ACC112 (cell line): ENCODE data around the gene CXADR.

ENCODE experiments used
- H2AFZ ChIP-seq: fragments of 200-600 bp; sonication (generic); one replicate; pipeline ENCODE4 v1.6.0; 2017; ENCODE audit warnings: antibody characterized with exemption, low read length; ENCODE audit not compliant: unreplicated experiment
- H3K27ac ChIP-seq: fragments of 200-600 bp; sonication (generic); 2 replicates; pipeline ENCODE4 v1.5.1; 2014; ENCODE audit warnings: low read depth, mild to moderate bottlenecking, antibody characterized with exemption, low read length, moderate library complexity
- H3K27me3 ChIP-seq: fragments of 200-600 bp; sonication (generic); 2 replicates; pipeline ENCODE4 v1.6.1; 2014; ENCODE audit warnings: mild to moderate bottlenecking, antibody characterized with exemption, low read length, moderate library complexity, mixed read lengths; ENCODE audit not compliant: insufficient read depth
- H3K36me3 ChIP-seq: fragments of 200-600 bp; sonication (generic); 2 replicates; pipeline ENCODE4 v1.6.1; 2016; ENCODE audit warnings: mild to moderate bottlenecking, antibody characterized with exemption, low read length, moderate library complexity, mixed read lengths; ENCODE audit not compliant: insufficient read depth
- H3K4me1 ChIP-seq: fragments of 200-600 bp; sonication (generic); one replicate; pipeline ENCODE4 v1.6.1; 2016; ENCODE audit warnings: low read length, mixed read lengths; ENCODE audit not compliant: insufficient read depth, unreplicated experiment, control insufficient read depth
- H3K4me3 ChIP-seq: fragments of 200-600 bp; sonication (generic); 2 replicates; pipeline ENCODE4 v1.5.1; 2014; ENCODE audit warnings: mild to moderate bottlenecking, low read depth, low read length
- H3K79me2 ChIP-seq: fragments of 200-600 bp; sonication (generic); one replicate; pipeline ENCODE4 v1.6.0; 2016; ENCODE audit warnings: low read length; ENCODE audit not compliant: control insufficient read depth, unreplicated experiment, insufficient read depth

The CXADR gene

DNA sequence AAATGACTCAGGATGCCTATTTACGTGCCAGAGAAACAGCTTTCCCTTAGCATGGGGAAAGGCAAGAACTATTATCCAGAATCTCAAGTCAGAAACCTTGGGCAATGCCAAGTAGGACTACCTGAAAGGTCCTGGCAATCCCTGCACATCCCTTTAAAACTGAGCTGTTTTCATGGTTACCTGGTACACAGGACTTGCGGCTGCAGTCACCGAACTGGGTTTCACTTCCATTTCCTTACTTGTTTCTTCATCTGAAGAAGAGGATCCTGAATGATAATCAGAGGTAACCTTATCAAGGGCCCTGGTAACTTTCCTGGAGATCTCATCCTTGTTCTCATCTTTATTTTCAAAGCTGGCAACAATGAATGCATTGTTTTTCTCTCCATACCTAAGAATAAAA lies 85.6 kb downstream of the CXADR start:
- Histone ChIP-seq H3K27me3 (no peaks in the 10 kb centered on the region), H2AFZ (no peak overlapping the region), H3K4me3 (no peak overlapping the region), H3K27ac (no peak overlapping the region), H3K36me3 (peaks cover 39% of the 10 kb centered on the region), H3K79me2 (peaks cover 10% of the 10 kb centered on the region), H3K4me1 (peaks cover 7% of the 10 kb centered on the region)

DNA sequence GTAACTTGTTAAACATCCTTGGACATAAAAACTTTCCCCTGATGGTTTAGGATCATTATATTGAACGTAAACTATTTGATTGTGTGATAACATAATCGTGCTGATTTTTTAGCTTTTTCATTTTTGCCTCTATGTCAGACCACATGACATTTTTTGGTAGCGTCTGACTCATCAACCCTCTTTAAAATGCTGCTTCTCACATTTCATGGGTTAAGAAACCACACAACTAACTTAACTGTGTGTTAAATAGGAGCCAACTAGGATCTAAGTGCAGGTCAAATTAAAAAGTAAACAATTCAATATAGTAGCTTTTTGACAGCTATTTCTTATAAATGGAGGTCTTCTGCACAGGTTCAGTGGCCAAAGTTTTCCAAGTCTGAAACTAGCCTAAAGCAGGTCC lies 90.0 kb downstream of the CXADR start:
- Histone ChIP-seq H3K4me3 (no peak overlapping the region), H3K79me2 (peaks cover 35% of the 10 kb centered on the region), H3K4me1 (peaks cover 14% of the 10 kb centered on the region), H3K36me3 (peaks cover 38% of the 10 kb centered on the region), H3K27ac (no peak overlapping the region), H3K27me3 (no peaks in the 10 kb centered on the region), H2AFZ (no peak overlapping the region)

DNA sequence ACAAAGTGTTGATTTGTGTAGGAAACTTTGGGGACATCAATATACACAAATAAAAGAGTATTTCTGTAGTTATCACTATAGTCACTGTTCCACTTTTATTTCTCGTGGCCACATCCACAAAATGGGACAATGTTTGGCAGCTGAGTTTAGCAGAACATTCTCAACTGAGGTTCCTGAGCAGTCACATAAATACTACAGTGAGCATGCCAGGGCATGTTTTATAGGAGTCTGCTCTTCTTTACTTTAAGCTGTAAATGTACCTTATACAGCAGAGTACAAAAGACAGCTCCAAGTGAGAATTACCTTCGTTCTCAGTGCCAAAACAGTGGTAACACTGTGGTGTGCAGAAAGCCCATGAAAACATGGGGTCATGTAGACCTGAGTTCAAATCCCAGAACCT lies 94.8 kb downstream of the CXADR start:
- Histone ChIP-seq H3K4me1 (peaks cover 24% of the 10 kb centered on the region), H3K27ac (no peak overlapping the region), H3K27me3 (no peaks in the 10 kb centered on the region), H3K79me2 (peaks cover 69% of the 10 kb centered on the region), H2AFZ (no peak overlapping the region), H3K36me3 (peaks cover 27% of the 10 kb centered on the region), H3K4me3 (no peak overlapping the region)

DNA sequence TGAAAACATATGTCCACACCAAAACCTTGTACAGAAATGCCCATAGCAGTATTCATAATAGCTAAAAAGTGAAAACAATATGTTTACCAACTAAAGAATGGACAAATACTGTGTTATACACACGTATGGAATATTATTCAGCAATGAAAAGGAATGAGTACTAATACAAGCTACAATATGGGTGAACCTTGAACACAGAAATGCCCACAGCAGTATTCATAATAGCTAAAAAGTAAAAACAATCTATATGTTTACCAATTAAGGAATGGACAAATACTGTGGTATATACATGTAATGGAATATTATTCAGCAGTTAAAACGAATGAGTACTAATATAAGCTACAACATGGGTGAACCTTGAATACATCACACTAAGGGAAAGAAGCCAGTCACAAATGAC lies 96.8 kb downstream of the CXADR start:
- H3K4me1 ChIP-seq: peaks cover 15% of the 10 kb centered on the region
- no peaks in the 10 kb centered on the region for H3K27me3 ChIP-seq
- peaks cover 13% of the 10 kb centered on the region for H3K36me3 ChIP-seq
- no peak overlapping the region for H2AFZ ChIP-seq
- peak overlapping the region; percentile 86; the same call in 1 of the 2 replicates for H3K4me3 ChIP-seq
- peaks cover 63% of the 10 kb centered on the region for H3K79me2 ChIP-seq
- H3K27ac ChIP-seq: no peak overlapping the region

DNA sequence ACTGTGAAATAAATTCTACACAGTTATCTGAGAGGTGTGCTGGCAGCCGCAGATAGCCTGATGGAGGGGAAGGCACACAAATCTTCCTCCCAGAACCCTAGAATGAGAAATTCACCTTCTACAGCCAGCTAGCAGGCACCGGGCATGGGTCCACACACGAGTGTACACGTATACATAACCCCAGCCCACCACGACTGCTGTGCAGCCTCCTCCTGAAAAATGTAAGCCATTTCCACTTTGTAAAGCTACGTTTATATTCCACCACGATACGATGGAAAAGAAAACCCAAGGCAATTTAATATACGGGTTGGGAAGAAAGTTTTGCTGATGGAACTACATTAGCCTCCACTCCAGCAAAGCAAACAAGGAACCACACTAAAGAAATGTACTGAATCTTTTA lies 98.1 kb downstream of the CXADR start:
- Histone ChIP-seq H2AFZ (peak overlapping the region; percentile 95), H3K27ac (peak overlapping the region; percentile 84), H3K27me3 (no peaks in the 10 kb centered on the region), H3K79me2 (peaks cover 58% of the 10 kb centered on the region), H3K4me3 (peak overlapping the region; percentile 86), H3K4me1 (peaks cover 15% of the 10 kb centered on the region), H3K36me3 (peaks cover 12% of the 10 kb centered on the region)

DNA sequence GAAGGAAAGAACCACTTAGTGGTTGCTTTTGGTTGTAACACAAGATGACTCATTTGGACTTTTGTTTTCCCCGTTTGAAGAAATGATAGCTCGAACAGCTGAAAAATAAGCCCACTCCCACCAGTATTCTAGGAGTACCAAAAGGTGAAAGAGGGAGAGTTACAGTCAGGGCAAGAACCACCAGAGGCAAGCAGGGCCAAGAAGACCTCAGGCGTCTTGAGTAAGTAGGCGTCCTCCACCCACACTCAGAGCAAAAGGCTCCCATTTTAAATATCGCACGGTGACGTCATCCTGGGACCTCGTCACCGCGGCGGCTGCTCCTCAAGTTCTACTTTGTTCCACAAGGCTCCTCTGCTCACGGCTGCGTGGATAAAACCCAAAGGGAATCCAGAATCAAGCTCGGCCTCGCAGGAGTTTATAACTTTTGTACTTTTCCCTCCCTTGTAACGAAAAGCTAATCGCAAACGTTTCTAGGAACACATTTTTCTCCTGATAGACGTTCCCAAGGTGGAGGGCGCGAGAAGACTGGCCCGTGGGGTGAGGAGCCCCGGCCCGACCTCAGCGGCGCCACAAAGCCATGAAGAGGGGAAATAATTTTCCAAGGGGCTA lies 98.7 kb downstream of the CXADR start:
- H2AFZ ChIP-seq: peak overlapping the region; percentile 95
- H3K4me3 ChIP-seq: peak overlapping the region; percentile 86
- no peaks in the 10 kb centered on the region for H3K27me3 ChIP-seq
- H3K79me2 ChIP-seq: peaks cover 53% of the 10 kb centered on the region
- H3K36me3 ChIP-seq: peaks cover 12% of the 10 kb centered on the region
- H3K4me1 ChIP-seq: peaks cover 15% of the 10 kb centered on the region
- H3K27ac ChIP-seq: peak overlapping the region; percentile 84

DNA sequence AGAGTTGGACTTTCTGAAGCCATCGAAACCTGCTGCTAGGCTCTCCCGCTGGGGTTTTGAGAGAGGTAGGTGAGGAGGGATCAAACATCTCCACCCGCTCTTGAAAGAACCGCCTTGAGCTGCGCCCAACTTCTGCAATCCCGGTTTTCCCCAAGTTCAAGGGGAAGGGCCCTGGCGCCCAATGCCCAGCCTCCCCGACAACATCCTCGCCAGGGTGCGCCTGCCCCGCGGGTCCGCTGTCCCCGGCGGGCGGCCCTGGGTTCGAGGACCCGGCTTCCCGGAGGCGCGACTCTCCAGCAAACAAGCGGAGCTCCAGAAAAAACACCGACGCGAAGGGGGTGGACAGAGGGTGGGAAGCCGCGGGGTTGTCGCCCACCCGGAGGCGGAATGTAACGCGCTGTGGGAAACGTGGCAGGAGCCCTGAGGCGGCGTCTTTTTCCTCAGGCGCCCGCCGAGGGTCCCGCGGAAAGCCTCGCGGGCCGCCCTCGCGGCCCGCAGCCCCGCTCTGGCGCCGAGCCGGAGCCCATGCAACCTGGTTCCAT lies 99.3 kb downstream of the CXADR start:
- H2AFZ ChIP-seq: peak overlapping the region; percentile 95
- peaks cover 50% of the 10 kb centered on the region for H3K79me2 ChIP-seq
- H3K4me3 ChIP-seq: peak overlapping the region; percentile 86
- H3K36me3 ChIP-seq: peaks cover 12% of the 10 kb centered on the region
- peaks cover 14% of the 10 kb centered on the region for H3K4me1 ChIP-seq
- H3K27me3 ChIP-seq: no peaks in the 10 kb centered on the region
- H3K27ac ChIP-seq: peak overlapping the region; percentile 84

DNA sequence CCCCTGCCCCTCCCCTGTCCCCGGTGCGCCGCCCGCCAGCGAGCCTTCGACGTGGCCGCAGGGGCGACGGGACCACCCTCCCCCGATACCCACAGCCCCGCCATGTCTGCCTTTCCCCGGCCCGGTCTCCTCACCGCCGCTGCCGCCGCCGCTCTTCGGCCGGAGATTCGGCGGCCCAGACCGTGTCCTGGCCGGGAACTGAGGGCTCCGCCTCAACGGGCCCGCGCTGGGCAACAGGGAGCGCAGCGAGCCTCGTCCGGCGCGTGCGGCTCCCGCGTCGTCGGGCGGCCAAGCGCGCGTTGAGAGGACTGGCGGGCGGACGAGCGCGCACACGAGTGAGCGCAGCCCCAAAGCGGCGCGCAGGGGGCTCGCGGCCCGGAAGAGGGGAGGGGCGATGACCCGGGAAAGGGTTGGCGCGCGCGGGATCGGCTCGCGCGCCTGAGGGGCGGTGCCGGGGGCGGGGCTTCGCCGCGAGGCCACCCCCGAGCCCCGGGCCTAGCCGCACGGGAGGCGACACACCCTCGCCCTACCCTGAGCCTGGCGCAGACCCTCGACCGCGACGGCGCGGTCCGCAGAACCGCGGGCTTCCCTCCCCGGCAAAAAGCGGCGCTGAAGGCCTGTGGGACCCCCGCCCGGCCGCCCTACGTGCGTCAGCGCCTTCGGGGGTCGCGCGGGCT lies 99.9 kb downstream of the CXADR start, which contains the start of gene BTG3:
Gene BTG3, minus strand, starts transcription at position 337 of the 677 bp plus-strand sequence. CDS start 3,757 bp downstream, outside the sequence.
- H3K4me1 ChIP-seq: peaks cover 10% of the 10 kb centered on the region
- H3K27ac ChIP-seq: peak within 1 kb of the TSS; percentile 84
- no peaks in the 10 kb centered on the region for H3K27me3 ChIP-seq
- H2AFZ ChIP-seq: peak within 1 kb of the TSS; percentile 95
- H3K36me3 ChIP-seq: peaks cover 10% of the 10 kb centered on the region
- H3K79me2 ChIP-seq: peaks cover 43% of the 10 kb centered on the region
- H3K4me3 ChIP-seq: peak within 1 kb of the TSS; percentile 86

DNA sequence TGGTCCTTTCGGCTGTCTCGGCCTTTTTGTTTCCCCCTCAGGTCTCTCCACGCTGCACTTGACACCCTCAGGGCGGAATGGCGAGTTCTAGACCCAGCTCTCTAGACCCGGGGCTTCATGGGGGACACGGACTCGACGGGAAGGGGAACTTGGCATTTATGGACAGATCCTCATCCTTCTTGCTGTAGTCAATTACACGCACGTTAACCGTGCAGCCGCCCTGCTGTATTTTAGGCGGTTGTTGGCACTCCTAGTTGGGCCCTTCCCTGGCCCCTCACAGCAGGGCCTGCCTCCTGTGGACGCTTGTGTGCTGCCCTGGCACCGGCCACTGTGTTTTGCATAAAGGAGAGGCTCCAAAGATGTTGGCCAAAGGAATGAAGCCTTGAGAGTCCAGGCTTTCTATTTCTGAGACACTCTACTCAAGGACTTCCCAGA lies 100.4 kb downstream of the CXADR start:
- peaks cover 4% of the 10 kb centered on the region; the same call in 1 of the 2 replicates for H3K36me3 ChIP-seq
- H2AFZ ChIP-seq: peak overlapping the region; percentile 76
- H3K79me2 ChIP-seq: peaks cover 38% of the 10 kb centered on the region
- peaks cover 10% of the 10 kb centered on the region for H3K4me1 ChIP-seq
- peak overlapping the region; percentile 86 for H3K4me3 ChIP-seq
- no peaks in the 10 kb centered on the region for H3K27me3 ChIP-seq
- H3K27ac ChIP-seq: no peak overlapping the region

DNA sequence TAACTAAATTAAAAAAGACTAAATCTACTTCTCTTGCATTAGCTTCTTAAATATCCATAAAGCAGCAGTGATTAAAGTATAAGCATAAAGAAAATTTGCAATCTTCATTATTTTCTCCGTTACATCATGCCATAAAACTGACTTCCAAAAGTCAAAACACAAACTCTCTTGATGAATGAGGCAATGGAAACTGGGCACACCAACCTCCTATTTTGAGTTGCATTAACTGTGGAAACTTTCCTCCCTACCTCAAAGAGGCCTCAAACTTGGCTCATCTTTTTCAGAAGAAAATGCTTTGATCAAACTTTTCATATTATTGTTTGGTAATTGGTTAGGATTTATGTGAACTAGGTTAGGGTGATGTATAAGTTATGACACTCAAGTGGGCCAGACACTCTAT lies 104.0 kb downstream of the CXADR start:
- no peak overlapping the region for H3K4me3 ChIP-seq
- H3K4me1 ChIP-seq: no peaks in the 10 kb centered on the region
- no peak overlapping the region for H2AFZ ChIP-seq
- peaks cover 9% of the 10 kb centered on the region for H3K27me3 ChIP-seq
- H3K79me2 ChIP-seq: peaks cover 3% of the 10 kb centered on the region
- no peaks in the 10 kb centered on the region for H3K36me3 ChIP-seq
- H3K27ac ChIP-seq: no peak overlapping the region

DNA sequence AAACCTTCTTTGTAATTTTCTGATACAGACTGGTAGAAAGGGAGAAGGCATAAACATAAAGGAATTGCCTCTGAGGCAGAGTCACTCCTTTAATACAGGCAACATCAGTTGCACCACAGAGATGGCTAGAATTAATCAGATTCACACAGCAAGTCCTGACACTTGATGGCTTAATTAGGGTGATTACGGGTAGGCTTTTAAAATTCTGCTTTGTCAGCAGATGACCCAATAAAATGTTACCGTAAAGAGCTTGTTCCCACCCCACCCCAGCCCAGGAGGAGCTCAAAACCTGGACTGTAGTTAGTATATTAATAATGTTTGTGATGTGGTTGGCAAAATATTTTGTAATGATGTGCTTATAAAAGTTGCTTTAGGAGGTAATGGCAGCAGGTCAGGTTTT lies 109.2 kb downstream of the CXADR start:
- Histone ChIP-seq H3K4me3 (no peak overlapping the region), H3K36me3 (no peaks in the 10 kb centered on the region), H3K4me1 (no peaks in the 10 kb centered on the region), H3K27me3 (peaks cover 47% of the 10 kb centered on the region), H3K79me2 (no peaks in the 10 kb centered on the region), H3K27ac (no peak overlapping the region), H2AFZ (no peak overlapping the region)
